ENCODE results near the gene KCNIP3.
"Not testable (repeated sequence)": the region's sequence is repeated elsewhere in the genome, so short reads cannot be mapped to it uniquely, and the experiment has no call there.

Gene KCNIP3

GRCh38 chr2:95433373-95433772, 136.2 kb downstream of the KCNIP3 start:
- not testable (repeated sequence) for DNase-seq

- not testable (repeated sequence) for DNase-seq
These were observed 136.8 kb downstream of the KCNIP3 start for GRCh38 chr2:95433973-95434372.

- not testable (repeated sequence) for DNase-seq
These were observed 137.4 kb downstream of the KCNIP3 start for GRCh38 chr2:95434507-95435076.

- DNase-seq = not testable (repeated sequence)
These were observed 138.2 kb downstream of the KCNIP3 start for GRCh38 chr2:95435162-95435871.

Data from inflammatory macrophage treated with lipopolysaccharide for 4 hours (primary cell).